ENCODE measurements around the gene MAPK14. TPM values are rescaled to one million over a fixed set of nuclear protein-coding genes. Genes with fewer than 3 reads are reported as not detected.

The MAPK14 gene
- total and polyA plus RNA-seq, 4 donors = 16.9 to 82.7 (median 35.9) TPM

DNA sequence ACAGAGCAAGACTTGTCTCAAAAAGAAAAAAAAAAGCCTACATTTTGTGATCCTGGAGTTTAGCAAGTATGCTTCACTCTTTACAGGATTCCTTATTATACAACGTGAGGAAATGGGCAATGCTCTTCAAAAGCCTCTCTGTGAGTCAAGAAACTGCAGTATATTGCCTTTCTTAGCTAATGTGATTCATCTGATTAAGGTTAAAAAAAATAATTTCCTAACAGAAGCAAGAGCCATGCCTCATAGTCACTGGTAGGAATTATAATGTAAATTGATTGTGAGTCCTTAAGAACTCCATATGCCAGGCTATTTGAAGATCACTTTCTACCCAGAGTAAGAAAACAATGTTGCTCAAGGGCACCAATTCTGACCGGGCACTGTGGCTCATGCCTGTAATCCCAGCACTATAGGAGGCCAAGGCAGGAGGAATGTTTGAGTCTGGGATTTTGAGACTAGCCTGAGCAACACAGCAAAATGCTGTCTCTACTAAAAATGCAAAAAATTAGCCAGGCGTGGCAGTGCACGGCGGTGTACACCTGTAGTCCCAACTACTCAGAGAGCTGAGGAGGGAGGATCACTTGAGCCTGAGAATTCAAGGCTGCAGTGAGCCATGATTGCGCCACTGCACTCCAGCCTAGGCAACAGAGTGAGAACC is 46.5 kb upstream of the MAPK14 start:
- 95% methylated on average over 6 of the region's 6 CpGs for WGBS
- Histone ChIP-seq H3K4me1 (ENCODE audit: control insufficient read depth in 4 of 4, insufficient read depth in 4 of 4, low read length in 3 of 4) (peaks cover 0 to 5% (median under 1%) of the 10 kb centered on the region in 4 donors), H3K4me3 (ENCODE audit: low read depth in 1 of 3, low read length in 3 of 3) (no peak overlapping the region), H3K27ac (ENCODE audit: low read depth in 1 of 2, low read length in 2 of 2) (no peak overlapping the region), H3K27me3 (ENCODE audit: control insufficient read depth in 4 of 4, insufficient read depth in 4 of 4, low read length in 3 of 4) (no peaks in the 10 kb centered on the region), H3K9me3 (ENCODE audit: control insufficient read depth in 4 of 4, low read length in 3 of 4) (no peaks in the 10 kb centered on the region), H3K9ac (ENCODE audit: low read depth in 1 of 2, low read length in 2 of 2) (no peak overlapping the region), H3K36me3 (ENCODE audit: control insufficient read depth in 4 of 4, insufficient read depth in 3 of 4, low read depth in 1 of 4, low read length in 3 of 4) (no peaks in the 10 kb centered on the region)
- TF ChIP-seq REST (IDR thresholded peaks at IDR 0.05) (no peak), FOXA1 (IDR thresholded peaks at IDR 0.05) (no peak), RAD21 (IDR thresholded peaks at IDR 0.05) (no peak), SP1 (IDR thresholded peaks at IDR 0.05) (no peak), RXRA (IDR thresholded peaks at IDR 0.05) (no peak)
- DNase-seq (ENCODE audit: low spot score) = no peak

GRCh38 chr6:35984701-35985100 is 42.9 kb upstream of the MAPK14 start:
- DNase-seq (ENCODE audit: low spot score) = no peak
- H3K36me3 ChIP-seq (ENCODE audit: control insufficient read depth in 4 of 4, insufficient read depth in 3 of 4, low read depth in 1 of 4, low read length in 3 of 4) = no peaks in the 10 kb centered on the region
- no peaks in the 10 kb centered on the region for H3K4me1 ChIP-seq (ENCODE audit: control insufficient read depth in 4 of 4, insufficient read depth in 4 of 4, low read length in 3 of 4)
- WGBS = 91% methylated on average over 4 of the region's 4 CpGs
- TF ChIP-seq, protein P1, sequence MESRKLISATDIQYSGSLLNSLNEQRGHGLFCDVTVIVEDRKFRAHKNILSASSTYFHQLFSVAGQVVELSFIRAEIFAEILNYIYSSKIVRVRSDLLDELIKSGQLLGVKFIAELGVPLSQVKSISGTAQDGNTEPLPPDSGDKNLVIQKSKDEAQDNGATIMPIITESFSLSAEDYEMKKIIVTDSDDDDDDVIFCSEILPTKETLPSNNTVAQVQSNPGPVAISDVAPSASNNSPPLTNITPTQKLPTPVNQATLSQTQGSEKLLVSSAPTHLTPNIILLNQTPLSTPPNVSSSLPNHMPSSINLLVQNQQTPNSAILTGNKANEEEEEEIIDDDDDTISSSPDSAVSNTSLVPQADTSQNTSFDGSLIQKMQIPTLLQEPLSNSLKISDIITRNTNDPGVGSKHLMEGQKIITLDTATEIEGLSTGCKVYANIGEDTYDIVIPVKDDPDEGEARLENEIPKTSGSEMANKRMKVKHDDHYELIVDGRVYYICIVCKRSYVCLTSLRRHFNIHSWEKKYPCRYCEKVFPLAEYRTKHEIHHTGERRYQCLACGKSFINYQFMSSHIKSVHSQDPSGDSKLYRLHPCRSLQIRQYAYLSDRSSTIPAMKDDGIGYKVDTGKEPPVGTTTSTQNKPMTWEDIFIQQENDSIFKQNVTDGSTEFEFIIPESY (IDR thresholded peaks at IDR 0.05) = no peak
- TF ChIP-seq NR2F2 (IDR thresholded peaks at IDR 0.05) = no peak
- no peak for TF ChIP-seq FOXA2 (IDR thresholded peaks at IDR 0.05)
- TF ChIP-seq CTCF (IDR thresholded peaks at IDR 0.05; ENCODE audit: low read depth, low read length, missing input control) = no peak
- no peak for TF ChIP-seq HNF4G (IDR thresholded peaks at IDR 0.05)
- no peak for TF ChIP-seq RXRA (IDR thresholded peaks at IDR 0.05)
- TF ChIP-seq JUND (IDR thresholded peaks at IDR 0.05) = no peak
- TF ChIP-seq SP1 (IDR thresholded peaks at IDR 0.05) = no peak
- TF ChIP-seq, protein P2, sequence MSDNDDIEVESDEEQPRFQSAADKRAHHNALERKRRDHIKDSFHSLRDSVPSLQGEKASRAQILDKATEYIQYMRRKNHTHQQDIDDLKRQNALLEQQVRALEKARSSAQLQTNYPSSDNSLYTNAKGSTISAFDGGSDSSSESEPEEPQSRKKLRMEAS (IDR thresholded peaks at IDR 0.05) = no peak
- no peak for TF ChIP-seq TAF1 (conservative IDR thresholded peaks at IDR 0.05)
- TF ChIP-seq EGR1 (IDR thresholded peaks at IDR 0.05; ENCODE audit: low read depth in 2 of 2) = no peak
- no peak for TF ChIP-seq REST (IDR thresholded peaks at IDR 0.05)
- TF ChIP-seq FOXA1 (IDR thresholded peaks at IDR 0.05) = no peak
- TF ChIP-seq RAD21 (IDR thresholded peaks at IDR 0.05) = no peak
- no peak for TF ChIP-seq GABPA (IDR thresholded peaks at IDR 0.05 in 1 of 2, conservative IDR thresholded peaks at IDR 0.05 in 1 of 2)
- no peak for TF ChIP-seq HNF4A (conservative IDR thresholded peaks at IDR 0.05)
- TF ChIP-seq, protein P3, sequence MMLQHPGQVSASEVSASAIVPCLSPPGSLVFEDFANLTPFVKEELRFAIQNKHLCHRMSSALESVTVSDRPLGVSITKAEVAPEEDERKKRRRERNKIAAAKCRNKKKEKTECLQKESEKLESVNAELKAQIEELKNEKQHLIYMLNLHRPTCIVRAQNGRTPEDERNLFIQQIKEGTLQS (IDR thresholded peaks at IDR 0.05) = no peak
- no peak for TF ChIP-seq YY1 (IDR thresholded peaks at IDR 0.05)
- no peaks in the 10 kb centered on the region for H3K27me3 ChIP-seq (ENCODE audit: control insufficient read depth in 4 of 4, insufficient read depth in 4 of 4, low read length in 3 of 4)
- no peak overlapping the region for H3K27ac ChIP-seq (ENCODE audit: low read depth in 1 of 2, low read length in 2 of 2)
- H3K4me3 ChIP-seq (ENCODE audit: low read depth in 1 of 3, low read length in 3 of 3) = no peak overlapping the region
- no peak overlapping the region for H3K9ac ChIP-seq (ENCODE audit: low read depth in 1 of 2, low read length in 2 of 2)
- no peaks in the 10 kb centered on the region for H3K9me3 ChIP-seq (ENCODE audit: control insufficient read depth in 4 of 4, low read length in 3 of 4)
